Body of pancreas (tissue), 4 donors: ENCODE measurements around the gene SEMA6B. TPM values are rescaled to one million over a fixed set of nuclear protein-coding genes. Genes with fewer than 3 reads are reported as not detected.
A peak's percentile ranks its signal among the peaks of the same experiment; 100 is the strongest.
"Not testable (repeated sequence)": the region's sequence is repeated elsewhere in the genome, so short reads cannot be mapped to it uniquely, and the experiment has no call there.

Source experiments
- ATAC-seq: fragments of 150-250 bp; one replicate; pipeline ENCODE4 v1.9.1; 2016
- DNase-seq, 4 donors: peaks; one replicate each; pipeline ENCODE4 v3.0.0-alpha.2; 2019
- H3K27ac ChIP-seq, 4 donors: fragments of 200-600 bp; sonication (generic); 1 replicate in 3 of 4; 2 replicates in 1 of 4; pipeline versions ENCODE4 v1.5.1 to v1.6.1; 2016 to 2019; ENCODE audit warnings: mild to moderate bottlenecking in 1 of 4, mixed read lengths in 1 of 4, moderate library complexity in 1 of 4
- H3K27me3 ChIP-seq, 2 donors: fragments of 200-600 bp; sonication (generic); one replicate each; pipeline ENCODE4 v1.6.0; 2016; ENCODE audit warnings: mild to moderate bottlenecking in 1 of 2
- H3K36me3 ChIP-seq, 2 donors: fragments of 200-600 bp; sonication (generic); replicated peaks in 1 of 2; 2 replicates each; pipeline ENCODE4 v1.5.1; 2016; ENCODE audit warnings: low read depth in 2 of 2; ENCODE audit not compliant: insufficient read depth in 1 of 2
- H3K4me1 ChIP-seq: fragments of 200-600 bp; sonication (generic); one replicate; pipeline ENCODE4 v1.6.0; 2016
- H3K4me3 ChIP-seq, 2 donors: fragments of 200-600 bp; sonication (generic); 1 replicate in 1 of 2; 2 replicates in 1 of 2; pipeline ENCODE4 v1.5.1; 2016 to 2019
- H3K9me3 ChIP-seq, 3 donors: fragments of 200-600 bp; sonication (generic); 1 replicate in 2 of 3; 2 replicates in 1 of 3; pipeline ENCODE4 v1.5.1; 2016
- CTCF ChIP-seq, 7 experiments: fragments of 450-650 bp in 4 of 7; fragments of 200-600 bp in 3 of 7; sonication (generic) in 3 of 7; IDR thresholded peaks; one replicate each; pipeline ENCODE4 v1.5.1; 2016 to 2019; ENCODE audit warnings: antibody characterized with exemption in 7 of 7
- POLR2A ChIP-seq, 3 donors: fragments of 450-650 bp; IDR thresholded peaks; one replicate each; pipeline ENCODE4 v1.6.1; 2016; ENCODE audit warnings: antibody characterized with exemption in 3 of 3, mild to moderate bottlenecking in 2 of 3
- WGBS, 2 donors: methylation state at CpG; one replicate each; pipeline ENCODE4 v1.1.5; 2017; 5-methylcytosine and 5-hydroxymethylcytosine counted together
- intact Hi-C: fragments of 100-400 bp; cut with DNase I; formaldehyde crosslinking; loops from one replicate; pipeline ENCODE4 v1.15.1; 2023
- total RNA-seq, 2 donors: library from RNA; depleted of rRNA; stranded (reverse); fragments of >200 nt; gene quantifications; one replicate each; pipeline ENCODE4 v1.1.0, GENCODE V29; 2016

SEMA6B gene
- total RNA-seq, 2 donors from 2014 or later, result 6.0 to 11.5 TPM

DNA sequence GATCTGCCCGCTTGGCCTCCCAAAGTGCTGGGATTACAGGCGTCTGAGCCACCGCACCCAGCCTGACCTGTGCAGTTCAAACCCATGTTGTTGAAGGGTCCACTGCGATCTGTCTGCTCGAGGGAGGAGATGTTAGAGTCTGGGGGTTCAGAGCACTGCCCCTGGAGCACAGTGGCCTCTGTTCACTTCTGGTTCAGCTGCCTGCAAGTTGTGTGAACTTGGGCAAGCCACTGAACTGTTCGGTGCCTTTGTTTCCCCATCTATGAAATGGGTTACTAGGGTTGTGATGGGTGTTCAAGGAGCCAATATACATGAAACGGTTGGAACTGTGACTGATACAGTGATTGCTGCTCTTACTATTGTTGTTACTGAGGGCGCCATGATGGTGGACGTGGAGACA lies 26.1 kb downstream of the SEMA6B start:
- no peak for ATAC-seq
- intact Hi-C loops, result no loop called here
- Histone ChIP-seq H3K27ac (peak overlapping the region in 2 of 4 donors; percentile 4 to 82), H3K4me1 (peaks cover 62% of the 10 kb centered on the region), H3K27me3 (no peaks in the 10 kb centered on the region), H3K36me3 (peaks cover 0 to 5% of the 10 kb centered on the region in 2 donors), H3K4me3 (no peak overlapping the region), H3K9me3 (no peaks in the 10 kb centered on the region)
- DNase-seq, result no peak
- TF ChIP-seq CTCF (IDR thresholded peaks at IDR 0.05) (no peak), POLR2A (IDR thresholded peaks at IDR 0.05) (no peak)
- 90 to 91% methylated on average over 6 to 9 of the region's 9 CpGs for WGBS, 2 donors

- WGBS, 2 donors, result 34 to 52% methylated on average over 13 to 28 of the region's 28 CpGs
- Histone ChIP-seq H3K27ac (no peak overlapping the region), H3K27me3 (no peaks in the 10 kb centered on the region), H3K36me3 (peaks cover 0 to 5% of the 10 kb centered on the region in 2 donors), H3K4me3 (no peak overlapping the region), H3K4me1 (peaks cover 45% of the 10 kb centered on the region), H3K9me3 (no peaks in the 10 kb centered on the region)
- intact Hi-C loops, result no loop called here
- peak; percentile 49 to 73 (median 58) for DNase-seq
- ATAC-seq, result peak; percentile 9
- TF ChIP-seq CTCF (IDR thresholded peaks at IDR 0.05) (peak in 3 of 7 experiments; percentile 6 to 22 (median 17)), POLR2A (IDR thresholded peaks at IDR 0.05) (no peak)
Observed at GRCh38 chr19:4531562-4532165, 27.8 kb downstream of the SEMA6B start.

- Histone ChIP-seq H3K4me1 (peaks cover 29% of the 10 kb centered on the region), H3K36me3 (peaks cover 0 to 5% of the 10 kb centered on the region in 2 donors), H3K27ac (no peak overlapping the region), H3K4me3 (no peak overlapping the region), H3K9me3 (no peaks in the 10 kb centered on the region), H3K27me3 (no peaks in the 10 kb centered on the region)
- DNase-seq (no peak), ATAC-seq (no peak)
- no peak for TF ChIP-seq POLR2A (IDR thresholded peaks at IDR 0.05)
- TF ChIP-seq CTCF (IDR thresholded peaks at IDR 0.05), result no peak
- intact Hi-C loops, result no loop called here
- 76 to 78% methylated on average over 13 to 14 of the region's 14 CpGs for WGBS, 2 donors
Observed at GRCh38 chr19:4529924-4530522, 29.5 kb downstream of the SEMA6B start.

DNA sequence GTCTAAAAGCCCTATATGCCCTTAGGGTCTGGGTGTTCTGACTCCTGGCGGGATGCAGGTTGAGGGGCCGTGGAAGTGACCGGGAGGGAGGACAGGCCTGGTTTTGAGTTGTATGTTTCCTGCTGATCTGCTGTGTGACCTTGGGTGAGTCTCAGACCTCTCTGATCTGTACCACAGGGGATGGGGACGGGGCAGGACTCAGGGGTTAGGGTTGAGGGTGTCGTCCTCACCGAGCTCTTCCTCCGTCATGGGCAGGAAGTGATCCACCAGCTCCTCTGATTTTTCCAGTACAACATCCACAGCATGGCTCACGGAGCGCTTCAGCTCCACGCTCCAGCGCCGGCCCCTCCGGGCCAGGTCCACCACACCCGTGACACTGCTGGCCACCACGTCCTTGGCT lies 30.6 kb downstream of the SEMA6B start:
- Histone ChIP-seq H3K4me3 (no peak overlapping the region), H3K36me3 (peaks cover 0 to 5% of the 10 kb centered on the region in 2 donors), H3K27ac (no peak overlapping the region), H3K4me1 (peaks cover 17% of the 10 kb centered on the region), H3K27me3 (no peaks in the 10 kb centered on the region), H3K9me3 (no peaks in the 10 kb centered on the region)
- intact Hi-C loops, result no loop called here
- DNase-seq (no peak), ATAC-seq (no peak)
- TF ChIP-seq CTCF (IDR thresholded peaks at IDR 0.05), result no peak
- no peak for TF ChIP-seq POLR2A (IDR thresholded peaks at IDR 0.05)
- WGBS, 2 donors, result 85 to 93% methylated on average over 14 to 15 of the region's 15 CpGs

GRCh38 chr19:4527377-4527776 lies 32.1 kb downstream of the SEMA6B start:
- WGBS, 2 donors, result 85 to 96% methylated on average over 8 of the region's 8 CpGs
- H3K9me3 ChIP-seq, H3K36me3 ChIP-seq, ATAC-seq, H3K27ac ChIP-seq, H3K4me3 ChIP-seq, intact Hi-C loops, DNase-seq, H3K27me3 ChIP-seq: not testable (repeated sequence)
- peaks cover 13% of the 10 kb centered on the region for H3K4me1 ChIP-seq
